Body of pancreas (tissue), 4 donors: ENCODE results near the gene MAT2A. TPM values are rescaled to one million over a fixed set of nuclear protein-coding genes. Genes with fewer than 3 reads are reported as not detected.

ENCODE experiments used
- ATAC-seq: fragments of 150-250 bp; one replicate; pipeline ENCODE4 v1.9.1; 2016
- DNase-seq, 4 donors: peaks; one replicate each; pipeline ENCODE4 v3.0.0-alpha.2; 2019
- H3K27ac ChIP-seq, 4 donors: fragments of 200-600 bp; sonication (generic); 1 replicate in 3 of 4; 2 replicates in 1 of 4; pipeline versions ENCODE4 v1.5.1 to v1.6.1; 2016 to 2019; ENCODE audit warnings: mild to moderate bottlenecking in 1 of 4, mixed read lengths in 1 of 4, moderate library complexity in 1 of 4
- H3K27me3 ChIP-seq, 2 donors: fragments of 200-600 bp; sonication (generic); one replicate each; pipeline ENCODE4 v1.6.0; 2016; ENCODE audit warnings: mild to moderate bottlenecking in 1 of 2
- H3K36me3 ChIP-seq, 2 donors: fragments of 200-600 bp; sonication (generic); replicated peaks in 1 of 2; 2 replicates each; pipeline ENCODE4 v1.5.1; 2016; ENCODE audit warnings: low read depth in 2 of 2; ENCODE audit not compliant: insufficient read depth in 1 of 2
- H3K4me1 ChIP-seq: fragments of 200-600 bp; sonication (generic); one replicate; pipeline ENCODE4 v1.6.0; 2016
- H3K4me3 ChIP-seq, 2 donors: fragments of 200-600 bp; sonication (generic); 1 replicate in 1 of 2; 2 replicates in 1 of 2; pipeline ENCODE4 v1.5.1; 2016 to 2019
- H3K9me3 ChIP-seq, 3 donors: fragments of 200-600 bp; sonication (generic); 1 replicate in 2 of 3; 2 replicates in 1 of 3; pipeline ENCODE4 v1.5.1; 2016
- CTCF ChIP-seq, 7 experiments: fragments of 450-650 bp in 4 of 7; fragments of 200-600 bp in 3 of 7; sonication (generic) in 3 of 7; IDR thresholded peaks; one replicate each; pipeline ENCODE4 v1.5.1; 2016 to 2019; ENCODE audit warnings: antibody characterized with exemption in 7 of 7
- POLR2A ChIP-seq, 3 donors: fragments of 450-650 bp; IDR thresholded peaks; one replicate each; pipeline ENCODE4 v1.6.1; 2016; ENCODE audit warnings: antibody characterized with exemption in 3 of 3, mild to moderate bottlenecking in 2 of 3
- WGBS, 2 donors: methylation state at CpG; one replicate each; pipeline ENCODE4 v1.1.5; 2017; 5-methylcytosine and 5-hydroxymethylcytosine counted together
- intact Hi-C: fragments of 100-400 bp; cut with DNase I; formaldehyde crosslinking; loops from one replicate; pipeline ENCODE4 v1.15.1; 2023
- total RNA-seq, 2 donors: library from RNA; depleted of rRNA; stranded (reverse); fragments of >200 nt; gene quantifications; one replicate each; pipeline ENCODE4 v1.1.0, GENCODE V29; 2016

Gene MAT2A
- total RNA-seq, 2 donors from 2014 or later = 388 to 576 TPM

- H3K4me3 ChIP-seq = no peak overlapping the region
- peak overlapping the region in 1 of 4 donors; percentile 44 for H3K27ac ChIP-seq
- ATAC-seq = no peak
- 41 to 51% methylated on average over 3 of the region's 3 CpGs for WGBS, 2 donors
- peak in 1 of 4 donors; percentile 47 for DNase-seq
- TF ChIP-seq CTCF (IDR thresholded peaks at IDR 0.05) = no peak
- TF ChIP-seq POLR2A (IDR thresholded peaks at IDR 0.05) = no peak
- no peaks in the 10 kb centered on the region for H3K27me3 ChIP-seq
- H3K9me3 ChIP-seq = no peaks in the 10 kb centered on the region
- no peaks in the 10 kb centered on the region for H3K36me3 ChIP-seq
- H3K4me1 ChIP-seq = peaks cover 20% of the 10 kb centered on the region
- intact Hi-C loops = no loop called here
Measured at GRCh38 chr2:85501248-85501647, 37.7 kb upstream of the MAT2A start.

GRCh38 chr2:85502720-85503119 lies 36.2 kb upstream of the MAT2A start:
- no peak for TF ChIP-seq POLR2A (IDR thresholded peaks at IDR 0.05)
- no peak for TF ChIP-seq CTCF (IDR thresholded peaks at IDR 0.05)
- no peaks in the 10 kb centered on the region for H3K27me3 ChIP-seq
- intact Hi-C loops = no loop called here
- H3K36me3 ChIP-seq = no peaks in the 10 kb centered on the region
- H3K9me3 ChIP-seq = no peaks in the 10 kb centered on the region
- 71 to 74% methylated on average over 3 of the region's 3 CpGs for WGBS, 2 donors
- H3K27ac ChIP-seq = no peak overlapping the region
- ATAC-seq = peak; percentile 7
- DNase-seq = no peak
- H3K4me1 ChIP-seq = peaks cover 20% of the 10 kb centered on the region
- no peak overlapping the region for H3K4me3 ChIP-seq

- Histone ChIP-seq H3K9me3 (no peaks in the 10 kb centered on the region), H3K27me3 (no peaks in the 10 kb centered on the region), H3K36me3 (no peaks in the 10 kb centered on the region), H3K4me3 (no peak overlapping the region), H3K4me1 (peaks cover 20% of the 10 kb centered on the region), H3K27ac (no peak overlapping the region)
- intact Hi-C loops = no loop called here
- peak; percentile 19 for ATAC-seq
- TF ChIP-seq CTCF (IDR thresholded peaks at IDR 0.05) (peak in 1 of 7 experiments; percentile 15), POLR2A (IDR thresholded peaks at IDR 0.05) (no peak)
- DNase-seq = peak in 3 of 4 donors; percentile 22 to 31 (median 23)
- WGBS, 2 donors = 68 to 83% methylated on average over 6 to 16 of the region's 17 CpGs
Measured at GRCh38 chr2:85503168-85503850, 35.7 kb upstream of the MAT2A start.

GRCh38 chr2:85503851-85504777 lies 34.9 kb upstream of the MAT2A start:
- Histone ChIP-seq H3K9me3 (no peaks in the 10 kb centered on the region), H3K36me3 (no peaks in the 10 kb centered on the region), H3K27me3 (no peaks in the 10 kb centered on the region), H3K27ac (no peak overlapping the region), H3K4me1 (peaks cover 20% of the 10 kb centered on the region), H3K4me3 (no peak overlapping the region)
- ATAC-seq (no peak), DNase-seq (no peak)
- TF ChIP-seq CTCF (IDR thresholded peaks at IDR 0.05) (no peak), POLR2A (IDR thresholded peaks at IDR 0.05) (no peak)
- intact Hi-C loops = no loop called here
- WGBS, 2 donors = 87% methylated on average over 14 to 18 of the region's 18 CpGs
